Left colon (tissue), 2 donors: Measurements from ENCODE around the gene ZNF652. TPM values are rescaled to one million over a fixed set of nuclear protein-coding genes. Genes with fewer than 3 reads are reported as not detected.
"Not testable (repeated sequence)": the region's sequence is repeated elsewhere in the genome, so short reads cannot be mapped to it uniquely, and the experiment has no call there.

Experiments used
- ATAC-seq: fragments of 200-7000 bp; cut with Tn5 transposase; one replicate; pipeline ENCODE4 v1.9.1; 2020; ENCODE audit warnings: mild to moderate bottlenecking, moderate library complexity
- DNase-seq, 2 donors: peaks; one replicate each; pipeline ENCODE4 v3.0.0-alpha.2; 2020
- intact Hi-C, 2 donors: fragments of 100-400 bp; cut with DNase I in 1 of 2; cut with micrococcal nuclease in 1 of 2; formaldehyde crosslinking; loops; one replicate each; pipeline versions ENCODE4 v1.11.2 to v1.14.0; 2022; cut with DNase I, micrococcal nuclease
- total RNA-seq, 2 donors: library from RNA; stranded (reverse); fragmentation: NEBNext Ultra II Directional; extraction: Animal tissue kit (Norgen Biotek cat#: 25700); gene quantifications; one replicate each; pipeline ENCODE4 v1.2.1, GENCODE V29; 2021
- donor health status: DM: no; HTN: no; CAD: no.
- donor health status: DM: yes; HTN: yes; CAD: no.

Gene ZNF652
- total RNA-seq, 2 donors from 2014 or later, result 52.4 to 53.2 TPM

GRCh38 chr17:49388290-49388640 lies 26.2 kb upstream of the ZNF652 start:
- intact Hi-C loops, result no loop called here
- peak; percentile 10 for ATAC-seq
- no peak for DNase-seq

- ATAC-seq, result no peak
- DNase-seq, result no peak
- intact Hi-C loops, result no loop called here
Measured at GRCh38 chr17:49387498-49388289, 25.6 kb upstream of the ZNF652 start.

GRCh38 chr17:49386373-49386772 lies 24.3 kb upstream of the ZNF652 start:
- intact Hi-C loops, result no loop called here
- ATAC-seq, result no peak
- DNase-seq, result no peak

- DNase-seq (no peak), ATAC-seq (no peak)
- intact Hi-C loops, result no loop called here
Measured at GRCh38 chr17:49384951-49385350, 22.9 kb upstream of the ZNF652 start.

GRCh38 chr17:49383060-49383459 lies 21.0 kb upstream of the ZNF652 start:
- no peak for ATAC-seq
- DNase-seq, result no peak
- intact Hi-C loops, result no loop called here

GRCh38 chr17:49382556-49382955 lies 20.5 kb upstream of the ZNF652 start:
- intact Hi-C loops, result no loop called here
- peak in 1 of 2 donors; percentile 68 for DNase-seq

GRCh38 chr17:49381793-49382192 lies 19.7 kb upstream of the ZNF652 start:
- peak in 1 of 2 donors; percentile 45 for DNase-seq
- no peak for ATAC-seq
- intact Hi-C loops, result no loop called here

More at GRCh38 chr17:49382556-49382955, 20.5 kb upstream of the ZNF652 start:
- no peak for ATAC-seq

- no peak for ATAC-seq
- intact Hi-C loops, result no loop called here
- no peak for DNase-seq
Measured at GRCh38 chr17:49381033-49381432, 19.0 kb upstream of the ZNF652 start.

- ATAC-seq, result no peak
- intact Hi-C loops, result no loop called here
- no peak for DNase-seq
Measured at GRCh38 chr17:49379926-49380325, 17.9 kb upstream of the ZNF652 start.

- ATAC-seq (no peak), DNase-seq (no peak)
- intact Hi-C loops, result no loop called here
Measured at GRCh38 chr17:49378311-49378710, 16.3 kb upstream of the ZNF652 start.

GRCh38 chr17:49375544-49375943 lies 13.5 kb upstream of the ZNF652 start:
- DNase-seq (no peak), ATAC-seq (no peak)
- intact Hi-C loops, result no loop called here

- ATAC-seq (no peak), DNase-seq (no peak)
Measured at GRCh38 chr17:49373115-49373514, 11.1 kb upstream of the ZNF652 start.

GRCh38 chr17:49372425-49372824 lies 10.4 kb upstream of the ZNF652 start:
- DNase-seq (no peak), ATAC-seq (no peak)
- intact Hi-C loops, result no loop called here

More at GRCh38 chr17:49373115-49373514, 11.1 kb upstream of the ZNF652 start:
- intact Hi-C loops, result no loop called here

GRCh38 chr17:49370971-49371834 lies 9.2 kb upstream of the ZNF652 start:
- no peak for DNase-seq
- intact Hi-C loops, result no loop called here
- no peak for ATAC-seq

- ATAC-seq, result no peak
- no peak for DNase-seq
- intact Hi-C loops, result no loop called here
Measured at GRCh38 chr17:49369760-49370159, 7.7 kb upstream of the ZNF652 start.

- ATAC-seq, result no peak
- intact Hi-C loops, result no loop called here
- no peak for DNase-seq
Measured at GRCh38 chr17:49369089-49369488, 7.0 kb upstream of the ZNF652 start.

- ATAC-seq (no peak), DNase-seq (no peak)
- intact Hi-C loops, result no loop called here
Measured at GRCh38 chr17:49365667-49366066, 3.6 kb upstream of the ZNF652 start.

GRCh38 chr17:49365126-49365525 lies 3.1 kb upstream of the ZNF652 start:
- ATAC-seq, intact Hi-C loops, DNase-seq: not testable (repeated sequence)

- intact Hi-C loops, result no loop called here
- no peak for DNase-seq
- no peak for ATAC-seq
Measured at GRCh38 chr17:49364119-49364518, 2.1 kb upstream of the ZNF652 start.

- intact Hi-C loops, result no loop called here
- DNase-seq (no peak), ATAC-seq (no peak)
Measured at GRCh38 chr17:49363251-49363650, 1.2 kb upstream of the ZNF652 start.
